Astrocyte (in vitro differentiated cells and primary cell): ENCODE results near the gene ZNF18. TPM values are rescaled to one million over a fixed set of nuclear protein-coding genes. Genes with fewer than 3 reads are reported as not detected.

Experiments
- DNase-seq: peaks from one replicate; pipeline ENCODE4 v3.0.0-alpha.2; 2010; ENCODE audit warnings: low read depth
- FAIRE-seq: peaks from 2 replicates; lab custom pipeline; 2011; peaks lifted over from hg19 to GRCh38; lab: Jason Lieb, UNC
- H2AFZ ChIP-seq: 2 replicates; pipeline ENCODE4 v1.6.0; 2012; ENCODE audit warnings: low read depth, low read length, inconsistent platforms
- H3K27ac ChIP-seq: 2 replicates; pipeline ENCODE4 v1.5.1; 2011; ENCODE audit warnings: low read depth, low read length, inconsistent platforms
- H3K27me3 ChIP-seq: 2 replicates; pipeline ENCODE4 v1.6.0; 2011; ENCODE audit warnings: low read length, inconsistent platforms; ENCODE audit not compliant: insufficient read depth
- H3K36me3 ChIP-seq: 2 replicates; pipeline ENCODE4 v1.5.1; 2011; ENCODE audit warnings: low read length, inconsistent platforms; ENCODE audit not compliant: insufficient read depth
- H3K4me1 ChIP-seq: 2 replicates; pipeline ENCODE4 v1.5.1; 2011; ENCODE audit warnings: low read length, inconsistent platforms; ENCODE audit not compliant: insufficient read depth
- H3K4me2 ChIP-seq: 2 replicates; pipeline ENCODE4 v1.6.0; 2012; ENCODE audit warnings: low read length, inconsistent platforms
- H3K4me3 ChIP-seq: 2 replicates; pipeline ENCODE4 v1.5.1; 2011; ENCODE audit warnings: low read depth, mild to moderate bottlenecking, low read length, inconsistent platforms; ENCODE audit not compliant: insufficient read depth
- H3K79me2 ChIP-seq: 2 replicates; pipeline ENCODE4 v1.6.0; 2012; ENCODE audit warnings: mild to moderate bottlenecking, low read length, inconsistent platforms; ENCODE audit not compliant: insufficient read depth
- H3K9ac ChIP-seq: 2 replicates; pipeline ENCODE4 v1.6.0; 2012; ENCODE audit warnings: mild to moderate bottlenecking, low read length, inconsistent platforms
- H3K9me3 ChIP-seq: 2 replicates; pipeline ENCODE4 v1.5.1; 2012; ENCODE audit warnings: low read depth, mild to moderate bottlenecking, low read length, inconsistent platforms; ENCODE audit not compliant: insufficient read depth
- H4K20me1 ChIP-seq: 2 replicates; pipeline ENCODE4 v1.6.0; 2012; ENCODE audit warnings: low read length, inconsistent platforms; ENCODE audit not compliant: insufficient read depth
- H3K27ac Mint-ChIP-seq: one replicate; pipeline ENCODE4 v1.8.0; 2021; ENCODE audit warnings: mild to moderate bottlenecking, mixed read lengths; ENCODE audit not compliant: unreplicated experiment
- H3K27me3 Mint-ChIP-seq: one replicate; pipeline ENCODE4 v1.8.0; 2021; ENCODE audit warnings: low read depth, mixed read lengths; ENCODE audit not compliant: unreplicated experiment
- H3K36me3 Mint-ChIP-seq: one replicate; pipeline ENCODE4 v1.8.0; 2021; ENCODE audit warnings: low read depth, mixed read lengths; ENCODE audit not compliant: unreplicated experiment
- H3K4me1 Mint-ChIP-seq: one replicate; pipeline ENCODE4 v1.8.0; 2021; ENCODE audit warnings: low read depth, mixed read lengths; ENCODE audit not compliant: unreplicated experiment
- H3K4me3 Mint-ChIP-seq: one replicate; pipeline ENCODE4 v1.8.0; 2021; ENCODE audit warnings: mild to moderate bottlenecking, moderate library complexity, mixed read lengths; ENCODE audit not compliant: unreplicated experiment
- H3K9me3 Mint-ChIP-seq: one replicate; pipeline ENCODE4 v1.8.0; 2021; ENCODE audit warnings: mild to moderate bottlenecking, mixed read lengths; ENCODE audit not compliant: unreplicated experiment
- EZH2 ChIP-seq: IDR thresholded peaks from 2 replicates; pipeline ENCODE4 v1.6.1; 2012; ENCODE audit warnings: mild to moderate bottlenecking, low read length, inconsistent platforms; ENCODE audit not compliant: insufficient read depth
- total RNA-seq: library from RNA; stranded (reverse); gene quantifications from 2 replicates; pipeline ENCODE4 v1.2.1, GENCODE V29; 2021
- TF ChIP-seq, protein P1 (sequence below): IDR thresholded peaks from 2 replicates; pipeline ENCODE4 v1.5.1; 2011; ENCODE audit warnings: low read depth, mild to moderate bottlenecking, inconsistent platforms, low read length, moderate library complexity; ENCODE audit not compliant: insufficient read depth

Gene ZNF18
- total RNA-seq, 1 donor from 2014 or later: 8.3 TPM

DNA sequence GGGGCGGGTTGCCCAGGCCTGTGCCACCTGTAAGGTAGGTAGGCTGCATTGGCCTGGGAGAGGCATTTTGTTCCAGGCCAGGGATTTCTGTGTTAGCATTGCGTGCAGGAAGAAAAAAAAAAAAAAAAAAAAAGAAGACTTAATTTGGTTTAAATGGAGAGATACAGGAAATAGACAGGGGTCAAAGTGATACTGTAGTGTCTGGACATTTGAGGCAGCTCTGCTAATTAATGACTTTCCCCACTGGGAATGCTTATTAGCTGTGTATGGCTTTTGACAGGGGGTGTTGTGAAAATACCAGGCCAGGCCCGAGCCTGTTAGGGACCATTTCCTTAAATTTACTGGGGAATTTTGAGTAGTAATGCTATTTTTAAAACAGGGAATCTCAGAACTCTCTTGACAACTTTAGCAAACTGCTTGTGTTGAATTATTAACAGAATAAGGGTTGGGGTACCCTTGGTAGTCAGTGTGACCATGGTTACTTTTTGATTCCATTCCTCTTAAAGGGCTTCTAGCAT is 24.4 kb upstream of the ZNF18 start:
- Histone ChIP-seq H2AFZ (no peak overlapping the region), H4K20me1 (peaks cover 46% of the 10 kb centered on the region), H3K27me3 (no peaks in the 10 kb centered on the region), H3K36me3 (no peaks in the 10 kb centered on the region), H3K4me2 (peak overlapping the region; percentile 87), H3K27ac (peak overlapping the region; percentile 71), H3K4me1 (peaks cover 26% of the 10 kb centered on the region), H3K4me3 (peak overlapping the region; percentile 64), H3K9ac (peak overlapping the region; percentile 91), H3K79me2 (peaks cover 55% of the 10 kb centered on the region), H3K9me3 (no peaks in the 10 kb centered on the region)
- peak overlapping the region; percentile 62 for H3K27ac Mint-ChIP-seq
- H3K4me3 Mint-ChIP-seq: peak overlapping the region; percentile 93
- FAIRE-seq (no peak), DNase-seq (no peak)
- peaks cover 37% of the 10 kb centered on the region for H3K4me1 Mint-ChIP-seq
- peaks cover 7% of the 10 kb centered on the region for H3K27me3 Mint-ChIP-seq
- TF ChIP-seq EZH2: no peak
- TF ChIP-seq, protein P1, sequence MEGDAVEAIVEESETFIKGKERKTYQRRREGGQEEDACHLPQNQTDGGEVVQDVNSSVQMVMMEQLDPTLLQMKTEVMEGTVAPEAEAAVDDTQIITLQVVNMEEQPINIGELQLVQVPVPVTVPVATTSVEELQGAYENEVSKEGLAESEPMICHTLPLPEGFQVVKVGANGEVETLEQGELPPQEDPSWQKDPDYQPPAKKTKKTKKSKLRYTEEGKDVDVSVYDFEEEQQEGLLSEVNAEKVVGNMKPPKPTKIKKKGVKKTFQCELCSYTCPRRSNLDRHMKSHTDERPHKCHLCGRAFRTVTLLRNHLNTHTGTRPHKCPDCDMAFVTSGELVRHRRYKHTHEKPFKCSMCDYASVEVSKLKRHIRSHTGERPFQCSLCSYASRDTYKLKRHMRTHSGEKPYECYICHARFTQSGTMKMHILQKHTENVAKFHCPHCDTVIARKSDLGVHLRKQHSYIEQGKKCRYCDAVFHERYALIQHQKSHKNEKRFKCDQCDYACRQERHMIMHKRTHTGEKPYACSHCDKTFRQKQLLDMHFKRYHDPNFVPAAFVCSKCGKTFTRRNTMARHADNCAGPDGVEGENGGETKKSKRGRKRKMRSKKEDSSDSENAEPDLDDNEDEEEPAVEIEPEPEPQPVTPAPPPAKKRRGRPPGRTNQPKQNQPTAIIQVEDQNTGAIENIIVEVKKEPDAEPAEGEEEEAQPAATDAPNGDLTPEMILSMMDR: no peak
- no peaks in the 10 kb centered on the region for H3K36me3 Mint-ChIP-seq
- no peaks in the 10 kb centered on the region for H3K9me3 Mint-ChIP-seq

DNA sequence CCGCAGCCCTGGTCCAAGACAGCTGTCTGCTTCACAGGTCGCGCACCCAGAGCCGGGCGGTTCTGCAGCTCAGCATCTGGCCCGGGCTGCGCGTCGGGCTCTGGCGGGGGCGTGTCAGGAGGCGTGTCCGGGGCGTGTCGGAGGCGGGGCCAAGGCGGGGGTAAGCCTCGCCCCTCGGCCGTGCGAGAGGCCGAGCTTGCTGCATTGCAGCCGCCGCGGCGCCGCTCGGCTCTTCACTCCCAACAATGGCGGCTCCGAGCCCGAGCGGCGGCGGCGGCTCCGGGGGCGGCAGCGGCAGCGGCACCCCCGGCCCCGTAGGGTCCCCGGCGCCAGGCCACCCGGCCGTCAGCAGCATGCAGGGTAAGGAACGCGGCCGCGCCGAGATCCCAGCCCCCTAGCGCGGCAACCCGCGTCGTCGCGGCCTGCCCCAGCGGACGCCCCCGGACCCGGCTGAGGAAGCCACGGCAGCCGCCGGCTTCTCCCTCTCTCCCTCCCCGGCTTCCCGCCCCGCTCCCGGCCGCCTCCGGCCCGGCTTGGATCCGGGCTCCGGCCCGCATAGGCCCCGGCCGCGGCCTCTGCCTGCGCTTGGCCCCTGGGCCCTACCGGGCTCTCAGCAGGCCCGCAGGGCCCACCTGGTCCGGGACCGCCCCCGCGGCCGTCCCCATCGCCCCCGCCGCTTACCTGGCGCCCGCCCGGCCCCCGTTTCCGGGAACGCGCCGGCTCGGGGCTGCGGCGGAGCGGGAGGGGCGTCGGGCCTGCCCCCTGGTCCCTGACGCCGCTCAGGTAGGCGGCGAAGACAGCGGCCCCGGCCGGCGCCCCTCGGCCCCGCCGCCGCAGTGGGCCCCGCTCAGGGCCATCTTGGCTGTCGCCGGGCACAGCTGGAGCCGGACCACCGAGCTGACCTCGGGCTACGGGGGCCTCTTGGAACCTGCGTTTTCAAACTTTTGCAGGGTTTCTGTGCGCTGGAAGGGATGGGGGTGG is 23.7 kb upstream of the ZNF18 start, which contains the start of gene MAP2K4:
MAP2K4 (plus strand) TSS at position 236 of the 981 bp plus-strand sequence; CDS start at position 246, 10 bp downstream.
- Mint-ChIP-seq H3K4me1 (peaks cover 35% of the 10 kb centered on the region), H3K36me3 (no peaks in the 10 kb centered on the region), H3K4me3 (peak within 1 kb of the TSS; percentile 93), H3K9me3 (no peaks in the 10 kb centered on the region), H3K27me3 (peaks cover 7% of the 10 kb centered on the region), H3K27ac (peak within 1 kb of the TSS; percentile 62)
- Histone ChIP-seq H3K4me2 (peak within 1 kb of the TSS; percentile 87), H3K27ac (peak within 1 kb of the TSS; percentile 71), H3K36me3 (no peaks in the 10 kb centered on the region), H4K20me1 (peaks cover 38% of the 10 kb centered on the region), H3K4me1 (peaks cover 26% of the 10 kb centered on the region), H3K9me3 (no peaks in the 10 kb centered on the region), H3K4me3 (peak within 1 kb of the TSS; percentile 64), H3K79me2 (peaks cover 47% of the 10 kb centered on the region), H3K27me3 (no peaks in the 10 kb centered on the region), H2AFZ (peak within 1 kb of the TSS; percentile 80), H3K9ac (peak within 1 kb of the TSS; percentile 91)
- TF ChIP-seq, protein P1: no peak
- TF ChIP-seq EZH2: no peak
- no peak for FAIRE-seq
- DNase-seq: peak; percentile 68
